Upper lobe of left lung (tissue), 6 donors: ENCODE measurements around the gene TRPC4. TPM values are rescaled to one million over a fixed set of nuclear protein-coding genes. Genes with fewer than 3 reads are reported as not detected.

Experiments
- ATAC-seq, 2 donors: fragments of 200-7000 bp; cut with Tn5 transposase; one replicate each; pipeline ENCODE4 v1.9.1; 2022; ENCODE audit warnings: mild to moderate bottlenecking in 2 of 2, moderate library complexity in 2 of 2; ENCODE audit not compliant: low FRiP score in 2 of 2
- DNase-seq, 2 donors: peaks; one replicate each; pipeline ENCODE4 v3.0.0-alpha.2; 2019 to 2020
- H3K27ac ChIP-seq, 4 donors: fragments of 200-600 bp; sonication (generic); one replicate each; pipeline ENCODE4 v1.5.1; 2016 to 2019
- H3K27me3 ChIP-seq, 4 donors: fragments of 200-600 bp; sonication (generic); one replicate each; pipeline ENCODE4 v1.5.1; 2017 to 2019
- H3K36me3 ChIP-seq, 4 donors: fragments of 200-600 bp; sonication (generic); one replicate each; pipeline ENCODE4 v1.5.1; 2016 to 2019
- H3K4me1 ChIP-seq, 4 donors: fragments of 200-600 bp; sonication (generic); one replicate each; pipeline ENCODE4 v1.5.1; 2018 to 2019
- H3K4me3 ChIP-seq, 4 donors: fragments of 200-600 bp; sonication (generic); one replicate each; pipeline ENCODE4 v1.5.1; 2017 to 2019; ENCODE audit warnings: mild to moderate bottlenecking in 2 of 4, moderate library complexity in 1 of 4
- H3K9me3 ChIP-seq, 4 donors: fragments of 200-600 bp; sonication (generic); one replicate each; pipeline ENCODE4 v1.5.1; 2018 to 2019
- EP300 ChIP-seq, 4 donors: sonication (generic); formaldehyde crosslinking; IDR thresholded peaks; one replicate each; pipeline ENCODE4 v1.5.1; 2017; ENCODE audit warnings: antibody characterized with exemption in 4 of 4, control low read depth in 2 of 4
- POLR2A ChIP-seq, 4 donors: fragments of 450-650 bp; IDR thresholded peaks; one replicate each; pipeline ENCODE4 v1.5.1; 2016 to 2017; ENCODE audit warnings: antibody characterized with exemption in 4 of 4, mild to moderate bottlenecking in 2 of 4
- POLR2AphosphoS5 ChIP-seq, 2 donors: sonication (generic); formaldehyde crosslinking; IDR thresholded peaks; one replicate each; pipeline ENCODE4 v1.5.1; 2017; ENCODE audit warnings: antibody characterized with exemption in 2 of 2
- WGBS, 2 donors: methylation state at CpG; one replicate each; pipeline ENCODE4 v1.1.5; 2017 to 2018; 5-methylcytosine and 5-hydroxymethylcytosine counted together
- total RNA-seq, 6 donors: library from RNA; depleted of rRNA in 4 of 6; stranded (reverse); fragments of >200 nt in 4 of 6; gene quantifications; one replicate each; pipeline versions ENCODE4 v1.1.0 to v1.2.1, GENCODE V29; 2016 to 2021
- TF ChIP-seq, protein P1 (sequence below), 6 experiments: fragments of 450-650 bp in 4 of 6; fragments of 200-600 bp in 2 of 6; sonication (generic) in 2 of 6; IDR thresholded peaks; one replicate each; pipeline ENCODE4 v1.5.1; 2016 to 2019; ENCODE audit warnings: antibody characterized with exemption in 6 of 6
- donor health status: DM: no; HTN: no; CAD: no; lungs with moderate emphysema.
- donor health status: DM: no; HTN: yes; CAD: no; lungs with severe emphysema.

Gene TRPC4
- total RNA-seq, 6 donors from 2014 or later = 0.39 to 6.3 (median 1.8) TPM

DNA sequence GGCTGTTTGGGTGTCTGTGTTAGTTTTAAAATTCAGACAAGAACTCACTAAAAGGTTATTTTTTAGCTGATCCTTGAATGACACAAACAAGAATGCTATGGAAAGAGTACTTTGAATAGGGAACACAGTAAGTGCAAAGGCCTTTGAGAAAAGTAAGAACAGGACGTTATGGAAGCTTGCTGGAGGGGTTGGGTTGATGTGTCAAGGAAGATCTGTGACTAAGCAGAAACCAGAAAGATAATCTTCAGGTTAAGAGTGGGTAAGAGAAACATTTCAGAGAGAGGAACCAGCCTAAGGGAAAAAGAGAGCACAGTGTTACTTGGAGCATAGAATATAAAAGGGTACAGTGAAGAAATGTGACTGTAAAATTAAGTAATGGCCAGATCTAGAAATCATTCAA is 41.2 kb upstream of the TRPC4 start:
- Histone ChIP-seq H3K27me3 (no peaks in the 10 kb centered on the region), H3K27ac (no peak overlapping the region), H3K4me1 (no peaks in the 10 kb centered on the region), H3K9me3 (no peaks in the 10 kb centered on the region), H3K4me3 (no peak overlapping the region), H3K36me3 (no peaks in the 10 kb centered on the region)
- WGBS, 2 donors = 46% methylated on average over 1 of the region's 1 CpG
- TF ChIP-seq POLR2A (IDR thresholded peaks at IDR 0.05) (no peak), EP300 (IDR thresholded peaks at IDR 0.05) (no peak), POLR2AphosphoS5 (IDR thresholded peaks at IDR 0.05) (no peak)
- TF ChIP-seq, protein P1, sequence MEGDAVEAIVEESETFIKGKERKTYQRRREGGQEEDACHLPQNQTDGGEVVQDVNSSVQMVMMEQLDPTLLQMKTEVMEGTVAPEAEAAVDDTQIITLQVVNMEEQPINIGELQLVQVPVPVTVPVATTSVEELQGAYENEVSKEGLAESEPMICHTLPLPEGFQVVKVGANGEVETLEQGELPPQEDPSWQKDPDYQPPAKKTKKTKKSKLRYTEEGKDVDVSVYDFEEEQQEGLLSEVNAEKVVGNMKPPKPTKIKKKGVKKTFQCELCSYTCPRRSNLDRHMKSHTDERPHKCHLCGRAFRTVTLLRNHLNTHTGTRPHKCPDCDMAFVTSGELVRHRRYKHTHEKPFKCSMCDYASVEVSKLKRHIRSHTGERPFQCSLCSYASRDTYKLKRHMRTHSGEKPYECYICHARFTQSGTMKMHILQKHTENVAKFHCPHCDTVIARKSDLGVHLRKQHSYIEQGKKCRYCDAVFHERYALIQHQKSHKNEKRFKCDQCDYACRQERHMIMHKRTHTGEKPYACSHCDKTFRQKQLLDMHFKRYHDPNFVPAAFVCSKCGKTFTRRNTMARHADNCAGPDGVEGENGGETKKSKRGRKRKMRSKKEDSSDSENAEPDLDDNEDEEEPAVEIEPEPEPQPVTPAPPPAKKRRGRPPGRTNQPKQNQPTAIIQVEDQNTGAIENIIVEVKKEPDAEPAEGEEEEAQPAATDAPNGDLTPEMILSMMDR (IDR thresholded peaks at IDR 0.05) = no peak
- DNase-seq (no peak), ATAC-seq (no peak)

GRCh38 chr13:37906880-37907279 is 37.3 kb upstream of the TRPC4 start:
- DNase-seq (no peak), ATAC-seq (no peak)
- 73 to 82% methylated on average over 1 of the region's 1 CpG for WGBS, 2 donors
- H3K36me3 ChIP-seq = no peaks in the 10 kb centered on the region
- H3K27ac ChIP-seq = no peak overlapping the region
- no peaks in the 10 kb centered on the region for H3K9me3 ChIP-seq
- no peaks in the 10 kb centered on the region for H3K27me3 ChIP-seq
- H3K4me3 ChIP-seq = no peak overlapping the region
- TF ChIP-seq POLR2AphosphoS5 (IDR thresholded peaks at IDR 0.05) (no peak), EP300 (IDR thresholded peaks at IDR 0.05) (no peak)
- H3K4me1 ChIP-seq = no peaks in the 10 kb centered on the region

DNA sequence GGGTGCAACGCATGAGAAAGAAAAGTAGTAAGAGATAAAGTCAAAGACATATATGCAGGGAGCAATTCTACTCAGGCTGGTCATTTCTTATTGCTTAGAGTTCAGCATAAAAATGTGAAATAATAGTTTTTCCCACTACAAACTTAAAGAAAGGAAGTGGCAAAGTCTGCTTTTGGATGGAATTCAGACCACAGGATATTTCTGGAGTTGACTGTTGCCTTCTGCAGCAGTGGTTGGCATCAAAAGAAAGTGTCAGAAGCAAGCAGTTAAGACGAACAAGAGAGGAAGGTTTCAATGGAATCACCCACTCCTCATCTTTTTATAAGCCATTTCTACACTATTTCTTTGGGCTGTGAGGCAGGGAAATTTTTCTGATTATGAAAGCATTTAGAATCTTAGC is 36.2 kb upstream of the TRPC4 start:
- H3K9me3 ChIP-seq = no peaks in the 10 kb centered on the region
- H3K4me3 ChIP-seq = no peak overlapping the region
- no peaks in the 10 kb centered on the region for H3K36me3 ChIP-seq
- no peaks in the 10 kb centered on the region for H3K4me1 ChIP-seq
- no peak for ATAC-seq
- 60 to 61% methylated on average over 2 of the region's 2 CpGs for WGBS, 2 donors
- no peak overlapping the region for H3K27ac ChIP-seq
- no peaks in the 10 kb centered on the region for H3K27me3 ChIP-seq
- DNase-seq = no peak
- TF ChIP-seq, protein P1 (IDR thresholded peaks at IDR 0.05) = no peak
- TF ChIP-seq POLR2A (IDR thresholded peaks at IDR 0.05) (no peak), POLR2AphosphoS5 (IDR thresholded peaks at IDR 0.05) (no peak), EP300 (IDR thresholded peaks at IDR 0.05) (no peak)

DNA sequence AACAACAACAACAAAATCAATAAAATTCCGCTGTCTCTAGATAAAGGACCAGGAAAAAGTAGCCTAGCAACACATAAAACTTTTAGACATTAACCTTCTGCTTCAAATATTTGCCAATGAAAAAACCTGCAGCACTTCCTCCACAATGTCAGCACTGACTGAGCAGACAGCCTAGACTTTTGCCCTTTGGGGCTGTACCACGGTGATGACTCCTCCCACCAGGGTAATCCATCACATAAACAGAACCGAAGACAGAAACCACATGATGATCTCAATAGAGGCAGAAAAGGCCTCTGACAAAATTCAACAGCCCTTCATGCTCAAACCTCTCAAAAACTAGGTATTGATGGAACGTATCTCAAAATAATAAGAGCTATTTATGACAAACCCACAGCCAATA is 30.2 kb upstream of the TRPC4 start:
- Histone ChIP-seq H3K27me3 (no peaks in the 10 kb centered on the region), H3K9me3 (no peaks in the 10 kb centered on the region), H3K27ac (no peak overlapping the region), H3K4me3 (no peak overlapping the region), H3K4me1 (no peaks in the 10 kb centered on the region), H3K36me3 (no peaks in the 10 kb centered on the region)
- DNase-seq (no peak), ATAC-seq (no peak)
- TF ChIP-seq EP300 (IDR thresholded peaks at IDR 0.05) = no peak
- TF ChIP-seq POLR2AphosphoS5 (IDR thresholded peaks at IDR 0.05) = no peak
- 42 to 46% methylated on average over 4 of the region's 4 CpGs for WGBS, 2 donors

GRCh38 chr13:37893321-37893720 is 23.7 kb upstream of the TRPC4 start:
- no peak overlapping the region for H3K27ac ChIP-seq
- no peaks in the 10 kb centered on the region for H3K9me3 ChIP-seq
- H3K4me3 ChIP-seq = no peak overlapping the region
- H3K4me1 ChIP-seq = no peaks in the 10 kb centered on the region
- ATAC-seq = no peak
- no peaks in the 10 kb centered on the region for H3K27me3 ChIP-seq
- TF ChIP-seq POLR2AphosphoS5 (IDR thresholded peaks at IDR 0.05) = no peak
- TF ChIP-seq EP300 (IDR thresholded peaks at IDR 0.05) = no peak
- no peak for TF ChIP-seq POLR2A (IDR thresholded peaks at IDR 0.05)
- TF ChIP-seq, protein P1 (IDR thresholded peaks at IDR 0.05) = no peak
- no peaks in the 10 kb centered on the region for H3K36me3 ChIP-seq
- DNase-seq = no peak

- Histone ChIP-seq H3K27me3 (no peaks in the 10 kb centered on the region), H3K36me3 (no peaks in the 10 kb centered on the region), H3K4me3 (no peak overlapping the region), H3K9me3 (no peaks in the 10 kb centered on the region), H3K27ac (no peak overlapping the region), H3K4me1 (no peaks in the 10 kb centered on the region)
- 67 to 68% methylated on average over 4 of the region's 4 CpGs for WGBS, 2 donors
- ATAC-seq = no peak
- DNase-seq = no peak
- no peak for TF ChIP-seq POLR2A (IDR thresholded peaks at IDR 0.05)
- TF ChIP-seq POLR2AphosphoS5 (IDR thresholded peaks at IDR 0.05) = no peak
- TF ChIP-seq EP300 (IDR thresholded peaks at IDR 0.05) = no peak
- TF ChIP-seq, protein P1 (IDR thresholded peaks at IDR 0.05) = no peak
Observed at GRCh38 chr13:37889820-37890219, 20.2 kb upstream of the TRPC4 start.
